Activated naive CD4-positive, alpha-beta T cell treated with anti-CD3 and anti-CD28 coated beads, Interleukin-2, amount 50 U/mL, for 72 hours (primary cell): ENCODE measurements around the gene FALEC. TPM values are rescaled to one million over a fixed set of nuclear protein-coding genes. Genes with fewer than 3 reads are reported as not detected.
A peak's percentile ranks its signal among the peaks of the same experiment; 100 is the strongest.

Source experiments
- ATAC-seq, 2 donors: fragments of 150-1000 bp; cut with Tn5 transposase; 2 replicates each; pipeline ENCODE4 v1.10.0; 2021; ENCODE audit warnings: mild to moderate bottlenecking in 2 of 2, moderate library complexity in 2 of 2
- DNase-seq, 2 donors: peaks; one replicate each; pipeline ENCODE4 v3.0.0; 2021 to 2022; ENCODE audit warnings: low spot score in 2 of 2
- H3K27ac Mint-ChIP-seq, 2 donors: one replicate each; pipeline ENCODE4 v1.8.0; 2022; ENCODE audit warnings: mild to moderate bottlenecking in 2 of 2, mixed read lengths in 2 of 2
- H3K36me3 Mint-ChIP-seq, 2 donors: one replicate each; pipeline ENCODE4 v1.8.0; 2022; ENCODE audit warnings: mixed read lengths in 2 of 2
- H3K9me3 Mint-ChIP-seq, 2 donors: one replicate each; pipeline ENCODE4 v1.8.0; 2022; ENCODE audit warnings: mixed read lengths in 2 of 2
- total RNA-seq, 2 donors: library from RNA; stranded (reverse); gene quantifications; one replicate each; pipeline ENCODE4 v1.2.3, GENCODE V29; 2022

The FALEC gene
- total RNA-seq, 2 donors from 2014 or later: 0.66 to 0.89 TPM

- DNase-seq: no peak
- no peaks in the 10 kb centered on the region for H3K36me3 Mint-ChIP-seq
- ATAC-seq: no peak
- H3K27ac Mint-ChIP-seq: peak overlapping the region; percentile 12 to 39
- H3K9me3 Mint-ChIP-seq: no peaks in the 10 kb centered on the region
These were observed 10.1 kb upstream of the FALEC start for GRCh38 chr1:150505431-150505830.

- Mint-ChIP-seq H3K36me3 (no peaks in the 10 kb centered on the region), H3K9me3 (no peaks in the 10 kb centered on the region), H3K27ac (peak within 1 kb of the TSS; percentile 52 to 75)
- DNase-seq (no peak), ATAC-seq (peak in 1 of 2 donors; percentile 39)
These were observed 7.4 kb upstream of the FALEC start, which contains the start of gene ECM1 for GRCh38 chr1:150507912-150508864. Gene ECM1, plus strand, starts transcription at chr1:150508109. Its CDS starts 101 bp downstream, at chr1:150508210.

GRCh38 chr1:150508982-150509381, 6.6 kb upstream of the FALEC start:
- Mint-ChIP-seq H3K36me3 (no peaks in the 10 kb centered on the region), H3K27ac (peak overlapping the region; percentile 1 to 52), H3K9me3 (no peaks in the 10 kb centered on the region)
- DNase-seq (no peak), ATAC-seq (no peak)

- no peaks in the 10 kb centered on the region for H3K36me3 Mint-ChIP-seq
- DNase-seq (no peak), ATAC-seq (no peak)
- no peaks in the 10 kb centered on the region for H3K9me3 Mint-ChIP-seq
- peak overlapping the region; percentile 26 to 41 for H3K27ac Mint-ChIP-seq
These were observed 4.0 kb upstream of the FALEC start for GRCh38 chr1:150511551-150511950.

- ATAC-seq: no peak
- Mint-ChIP-seq H3K9me3 (no peaks in the 10 kb centered on the region), H3K27ac (peak overlapping the region; percentile 26 to 41), H3K36me3 (no peaks in the 10 kb centered on the region)
- DNase-seq: no peak
These were observed 3.4 kb upstream of the FALEC start for GRCh38 chr1:150511985-150512660.

DNA sequence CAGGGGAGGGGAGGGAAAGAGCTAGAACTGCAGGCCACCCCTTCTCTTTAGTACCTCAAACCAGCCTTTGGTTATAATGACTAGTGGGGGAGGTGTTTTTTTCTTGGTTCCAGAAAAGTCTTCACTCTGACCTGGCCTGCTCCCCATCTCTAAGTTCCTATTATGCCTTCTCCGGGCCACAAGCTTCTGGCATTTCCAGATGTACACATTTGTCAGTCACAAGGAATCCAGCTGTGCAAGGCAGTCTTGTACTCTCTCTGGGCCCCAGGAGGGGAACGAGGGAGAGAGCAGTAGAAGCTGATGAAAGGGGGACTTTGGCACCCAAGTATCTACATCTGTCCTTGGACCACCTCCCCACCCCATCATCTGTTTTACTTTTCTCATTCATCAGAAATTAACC, 2.7 kb upstream of the FALEC start:
- no peak overlapping the region for H3K27ac Mint-ChIP-seq
- no peaks in the 10 kb centered on the region for H3K9me3 Mint-ChIP-seq

GRCh38 chr1:150513351-150513791, 2.2 kb upstream of the FALEC start:
- ATAC-seq: no peak
- no peaks in the 10 kb centered on the region for H3K36me3 Mint-ChIP-seq
- H3K27ac Mint-ChIP-seq: no peak overlapping the region
- no peaks in the 10 kb centered on the region for H3K9me3 Mint-ChIP-seq
- no peak for DNase-seq

More for the DNA sequence above, 2.7 kb upstream of the FALEC start:
- no peak for DNase-seq
- H3K36me3 Mint-ChIP-seq: no peaks in the 10 kb centered on the region
- no peak for ATAC-seq

- ATAC-seq: no peak
- peak overlapping the region in 1 of 2 donors; percentile 77 for H3K27ac Mint-ChIP-seq
- DNase-seq: no peak
- H3K36me3 Mint-ChIP-seq: no peaks in the 10 kb centered on the region
- no peaks in the 10 kb centered on the region for H3K9me3 Mint-ChIP-seq
These were observed 1.3 kb upstream of the FALEC start for GRCh38 chr1:150514260-150514659.

DNA sequence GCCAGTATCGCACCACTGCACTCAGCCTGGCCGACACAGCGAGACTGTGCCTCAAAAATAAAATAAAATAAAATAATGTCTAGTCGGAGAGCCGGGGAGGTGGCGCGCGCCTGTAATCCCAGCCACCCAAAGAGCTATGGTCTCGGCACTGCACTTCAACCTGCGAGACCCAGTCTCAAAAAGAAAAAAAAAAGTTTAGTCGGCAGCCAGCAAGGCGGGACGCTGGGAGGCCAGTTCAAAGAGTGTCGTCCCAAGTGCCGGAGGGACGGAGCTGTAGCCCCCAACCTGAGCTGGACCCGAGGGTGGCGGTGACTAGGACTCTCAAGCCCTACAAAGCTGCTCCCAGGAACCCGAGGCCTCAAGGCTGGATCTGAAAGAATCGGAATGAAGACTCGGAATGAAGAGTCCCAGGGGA, 632 bp upstream of the FALEC start:
- DNase-seq (no peak), ATAC-seq (peak; percentile 1)
- Mint-ChIP-seq H3K36me3 (no peaks in the 10 kb centered on the region), H3K9me3 (no peaks in the 10 kb centered on the region), H3K27ac (peak overlapping the region; percentile 77 to 95)

DNA sequence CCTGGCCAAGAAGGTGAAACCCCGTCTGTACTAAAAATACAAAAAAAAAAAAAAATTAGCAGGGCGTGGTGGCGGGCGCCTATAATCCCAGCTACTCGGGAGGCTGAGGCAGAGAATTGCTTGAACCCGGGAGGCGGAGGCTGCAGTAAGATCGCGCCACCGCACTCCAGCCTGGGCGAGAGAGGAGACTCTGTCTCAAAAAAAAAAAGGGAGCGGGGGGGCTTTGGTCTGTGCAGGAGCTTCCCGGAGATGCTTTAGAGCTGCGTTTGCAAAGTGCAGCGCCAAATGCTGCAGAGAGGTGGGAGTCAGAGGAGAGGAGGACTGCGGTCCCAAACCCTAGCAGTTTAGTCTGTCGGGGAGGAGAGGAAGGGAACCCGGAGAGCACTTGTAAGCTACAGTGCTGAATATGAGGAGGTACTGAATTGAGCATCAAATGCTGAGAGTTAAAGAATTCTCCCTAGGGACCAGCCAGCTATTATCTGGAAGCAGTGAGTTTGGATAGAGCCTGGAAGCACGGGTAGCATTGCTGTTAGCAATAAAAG, 569 bp downstream of the FALEC start:
- Mint-ChIP-seq H3K36me3 (no peaks in the 10 kb centered on the region), H3K9me3 (no peaks in the 10 kb centered on the region), H3K27ac (peak overlapping the region; percentile 32 to 77)
- ATAC-seq (peak; percentile 4 to 16), DNase-seq (peak in 1 of 2 donors; percentile 30)

DNA sequence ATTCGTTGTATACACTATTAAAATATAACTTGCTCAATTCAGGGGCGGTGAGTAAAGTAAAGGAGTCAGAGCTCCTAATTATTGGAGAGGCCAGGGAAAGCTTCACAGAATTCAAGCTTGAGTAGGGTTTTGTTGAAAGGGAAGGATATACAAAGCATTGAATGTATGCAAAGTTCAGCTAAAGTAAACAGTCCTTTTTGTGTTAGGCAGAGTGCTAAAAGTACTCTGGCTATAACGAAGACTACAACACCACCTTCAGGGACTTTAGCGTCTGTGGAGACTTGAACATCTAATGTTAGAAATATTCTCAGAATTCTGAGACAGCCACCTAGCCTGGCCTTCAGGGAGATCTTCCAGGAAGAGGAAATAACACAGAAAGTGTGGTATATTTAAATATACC, 1.1 kb downstream of the FALEC start:
- DNase-seq (no peak), ATAC-seq (no peak)
- peak overlapping the region in 1 of 2 donors; percentile 77 for H3K27ac Mint-ChIP-seq

DNA sequence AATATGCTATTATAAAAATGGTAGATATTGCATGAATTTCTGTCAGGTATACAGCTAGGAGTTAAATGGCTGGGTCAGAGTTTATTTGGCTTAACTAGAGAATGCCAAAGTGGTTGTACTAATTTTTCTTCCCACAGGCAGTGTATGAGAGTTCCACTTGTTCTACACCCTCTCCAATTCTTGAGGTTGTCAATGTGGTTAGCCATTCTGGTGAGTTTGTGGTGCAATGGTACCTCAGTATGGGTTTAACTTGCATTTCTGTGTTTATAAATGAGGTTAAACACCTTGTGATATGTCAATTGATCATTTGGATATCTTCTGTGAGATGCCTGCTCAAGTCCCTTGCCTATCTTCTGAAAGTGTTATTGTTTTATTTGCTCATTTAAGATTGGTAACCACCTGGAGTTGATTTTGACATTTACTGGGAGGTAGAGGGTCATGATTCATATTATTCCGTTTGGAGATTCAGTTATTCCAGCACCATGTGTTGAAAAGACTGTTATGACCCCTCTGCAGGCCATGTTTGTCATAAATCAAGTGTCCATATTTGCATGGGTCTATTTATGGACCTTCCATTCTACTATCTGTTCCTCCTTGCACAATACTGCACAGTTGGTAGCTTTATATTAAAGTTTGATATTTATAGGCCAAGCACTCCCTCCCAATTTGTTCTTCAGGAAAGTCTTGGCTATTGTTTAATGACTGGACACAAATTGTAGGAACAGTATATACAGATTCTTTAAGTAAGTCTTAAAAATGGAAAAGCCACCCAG, 5.8 kb downstream of the FALEC start:
- ATAC-seq: no peak

More for the DNA sequence above, 1.1 kb downstream of the FALEC start:
- Mint-ChIP-seq H3K9me3 (no peaks in the 10 kb centered on the region), H3K36me3 (no peaks in the 10 kb centered on the region)

DNA sequence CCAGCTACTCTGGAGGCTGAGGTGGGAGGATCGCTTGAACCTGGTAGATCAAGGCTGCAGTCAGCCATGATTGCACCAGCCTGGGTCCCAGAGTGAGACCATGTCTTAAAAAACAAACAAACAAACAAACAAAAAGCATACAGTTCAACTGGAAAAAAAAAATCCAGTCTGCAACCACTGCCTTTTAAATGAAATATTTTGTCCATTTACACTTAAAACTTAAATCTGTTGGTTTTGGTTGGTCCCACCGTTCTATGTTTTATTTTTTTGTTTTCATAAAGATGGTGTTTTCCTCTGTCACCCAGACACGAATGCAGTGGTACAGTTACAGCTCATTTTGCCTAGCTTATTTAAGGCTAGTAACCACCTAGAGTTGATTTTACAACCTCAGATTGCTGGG, 9.8 kb downstream of the FALEC start:
- Mint-ChIP-seq H3K27ac (no peak overlapping the region), H3K36me3 (no peaks in the 10 kb centered on the region), H3K9me3 (no peaks in the 10 kb centered on the region)
- DNase-seq: no peak
- no peak for ATAC-seq

More for the DNA sequence above, 5.8 kb downstream of the FALEC start:
- Mint-ChIP-seq H3K9me3 (no peaks in the 10 kb centered on the region), H3K27ac (no peak overlapping the region), H3K36me3 (no peaks in the 10 kb centered on the region)
- DNase-seq: no peak

DNA sequence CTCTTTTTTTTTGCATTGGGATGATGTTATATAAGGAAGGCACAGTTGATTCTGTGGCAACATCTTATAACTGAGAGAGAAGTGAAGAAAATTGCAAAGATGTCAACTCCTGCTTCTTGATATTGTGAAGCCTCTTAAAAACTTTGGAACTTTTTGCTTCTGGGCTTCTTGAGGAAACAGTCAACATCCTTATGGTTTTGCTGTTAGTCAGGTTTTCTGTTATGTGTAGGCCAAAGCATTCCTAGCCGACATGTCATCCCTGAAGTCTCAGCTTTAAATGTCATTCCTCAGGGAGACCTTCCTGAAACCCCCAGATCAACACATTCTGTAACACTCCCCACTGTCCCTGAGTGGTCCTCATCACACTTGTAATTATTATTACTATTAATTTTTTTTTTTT, 12.6 kb downstream of the FALEC start:
- no peak for DNase-seq
- no peaks in the 10 kb centered on the region for H3K9me3 Mint-ChIP-seq
- H3K27ac Mint-ChIP-seq: no peak overlapping the region
- no peak for ATAC-seq
- H3K36me3 Mint-ChIP-seq: no peaks in the 10 kb centered on the region

DNA sequence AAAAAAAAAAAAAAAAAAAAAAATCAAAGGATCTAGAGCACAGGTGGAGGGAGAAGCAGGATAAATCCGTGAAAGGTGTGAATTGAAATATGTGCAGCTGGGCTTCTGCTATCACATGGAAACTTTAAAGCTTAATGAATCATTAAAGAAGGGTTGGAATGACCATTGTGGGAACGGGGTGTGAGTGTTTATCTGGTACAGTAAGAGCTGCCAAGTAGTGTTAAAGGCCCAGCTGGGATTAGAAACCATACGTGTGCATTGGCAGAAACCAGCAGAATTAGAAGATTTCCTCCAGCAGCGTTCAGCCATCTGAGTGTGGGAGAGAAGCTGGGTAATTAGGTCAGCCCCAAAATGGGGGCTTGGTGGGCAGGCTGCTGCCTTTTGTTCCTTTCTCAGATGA, 13.5 kb downstream of the FALEC start:
- no peak for DNase-seq
- Mint-ChIP-seq H3K36me3 (no peaks in the 10 kb centered on the region), H3K9me3 (no peaks in the 10 kb centered on the region), H3K27ac (no peak overlapping the region)
- ATAC-seq: no peak

- DNase-seq (no peak), ATAC-seq (no peak)
- Mint-ChIP-seq H3K36me3 (no peaks in the 10 kb centered on the region), H3K9me3 (no peaks in the 10 kb centered on the region), H3K27ac (peak overlapping the region in 1 of 2 donors; percentile 1)
These were observed 15.1 kb downstream of the FALEC start for GRCh38 chr1:150530491-150531159.
